HepG2 (cell line): ENCODE measurements around the gene PLCL2.

Experiments
- ADNP ChIP-seq: sonication (generic); formaldehyde crosslinking; IDR thresholded peaks from 2 replicates; pipeline ENCODE4 v1.4.0; 2020; ENCODE audit warnings: missing genetic modification reagents
- KIAA2018 ChIP-seq: sonication (generic); formaldehyde crosslinking; IDR thresholded peaks from 2 replicates; pipeline ENCODE4 v1.5.0; 2020; ENCODE audit warnings: mild to moderate bottlenecking, missing genetic modification reagents, borderline replicate concordance
- MAFF ChIP-seq: IDR thresholded peaks from 2 replicates; pipeline ENCODE4 v1.6.1; 2011; ENCODE audit warnings: low read depth, low read length, improper control_type of control experiment
- NCOA5 ChIP-seq: sonication (generic); formaldehyde crosslinking; IDR thresholded peaks from 2 replicates; pipeline ENCODE4 v1.4.0; 2020; ENCODE audit warnings: missing genetic modification reagents
- POLR2A ChIP-seq, 2 experiments: IDR thresholded peaks; 2 replicates each; pipeline ENCODE4 v1.6.1; 2011; ENCODE audit warnings: low read depth in 2 of 2, low read length in 2 of 2, mild to moderate bottlenecking in 1 of 2, moderate library complexity in 1 of 2; ENCODE audit not compliant: insufficient read depth in 1 of 2
- POLR2AphosphoS5 ChIP-seq: IDR thresholded peaks from 2 replicates; pipeline ENCODE4 v1.6.1; 2012; ENCODE audit warnings: low read depth, low read length
- RFX5 ChIP-seq: IDR thresholded peaks from 2 replicates; pipeline ENCODE4 v1.6.1; 2011; ENCODE audit warnings: low read depth, low read length, improper control_type of control experiment
- SUZ12 ChIP-seq: fragments of 150-350 bp; IDR thresholded peaks from 2 replicates; pipeline ENCODE4 v1.6.1; 2014; ENCODE audit warnings: low read depth, low read length
- ZNF782 ChIP-seq: sonication (generic); formaldehyde crosslinking; IDR thresholded peaks from 2 replicates; pipeline ENCODE4 v1.4.0; 2020; ENCODE audit warnings: missing genetic modification reagents, mild to moderate bottlenecking, borderline replicate concordance
- TF ChIP-seq, protein P1 (sequence below): sonication (generic); formaldehyde crosslinking; IDR thresholded peaks from 2 replicates; pipeline ENCODE4 v1.5.0; 2020; ENCODE audit warnings: mild to moderate bottlenecking, missing genetic modification reagents, moderate library complexity
- TF ChIP-seq, protein P2 (sequence below): sonication (generic); formaldehyde crosslinking; IDR thresholded peaks from 2 replicates; pipeline ENCODE4 v1.4.0; 2020; ENCODE audit warnings: mild to moderate bottlenecking, missing genetic modification reagents
- TF ChIP-seq, protein P3 (sequence below): sonication (generic); formaldehyde crosslinking; conservative IDR thresholded peaks from 2 replicates; pipeline ENCODE4 v1.4.0; 2020; ENCODE audit warnings: missing genetic modification reagents

DNA sequence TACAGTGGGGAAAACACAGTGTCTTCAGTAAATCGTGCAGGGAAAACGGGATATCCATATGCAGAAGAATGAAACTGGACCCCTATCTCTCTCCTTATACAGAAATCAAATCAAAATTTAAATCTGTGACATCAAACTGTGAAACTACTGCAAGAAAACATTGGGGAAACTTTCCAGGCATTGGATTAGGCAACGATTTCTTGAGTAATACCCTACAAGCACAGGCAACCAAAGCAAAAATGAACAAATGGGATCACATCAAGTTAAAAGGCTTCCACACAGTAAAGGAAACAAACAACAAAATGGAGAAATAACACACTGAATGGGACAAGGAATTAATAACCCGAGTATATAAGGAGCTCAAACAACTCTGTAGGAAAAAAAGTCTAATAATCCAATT, 165.3 kb downstream of the PLCL2 start:
- TF ChIP-seq, protein P1, sequence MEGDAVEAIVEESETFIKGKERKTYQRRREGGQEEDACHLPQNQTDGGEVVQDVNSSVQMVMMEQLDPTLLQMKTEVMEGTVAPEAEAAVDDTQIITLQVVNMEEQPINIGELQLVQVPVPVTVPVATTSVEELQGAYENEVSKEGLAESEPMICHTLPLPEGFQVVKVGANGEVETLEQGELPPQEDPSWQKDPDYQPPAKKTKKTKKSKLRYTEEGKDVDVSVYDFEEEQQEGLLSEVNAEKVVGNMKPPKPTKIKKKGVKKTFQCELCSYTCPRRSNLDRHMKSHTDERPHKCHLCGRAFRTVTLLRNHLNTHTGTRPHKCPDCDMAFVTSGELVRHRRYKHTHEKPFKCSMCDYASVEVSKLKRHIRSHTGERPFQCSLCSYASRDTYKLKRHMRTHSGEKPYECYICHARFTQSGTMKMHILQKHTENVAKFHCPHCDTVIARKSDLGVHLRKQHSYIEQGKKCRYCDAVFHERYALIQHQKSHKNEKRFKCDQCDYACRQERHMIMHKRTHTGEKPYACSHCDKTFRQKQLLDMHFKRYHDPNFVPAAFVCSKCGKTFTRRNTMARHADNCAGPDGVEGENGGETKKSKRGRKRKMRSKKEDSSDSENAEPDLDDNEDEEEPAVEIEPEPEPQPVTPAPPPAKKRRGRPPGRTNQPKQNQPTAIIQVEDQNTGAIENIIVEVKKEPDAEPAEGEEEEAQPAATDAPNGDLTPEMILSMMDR, result no peak
- no peak for TF ChIP-seq ZNF782 (CRISPR knock-in tag)
- TF ChIP-seq NCOA5 (CRISPR knock-in tag), result no peak
- TF ChIP-seq POLR2A (IDR thresholded peaks at IDR 0.05; ENCODE audit: insufficient read depth in 1 of 2, low read depth in 2 of 2, low read length in 2 of 2), result no peak
- no peak for TF ChIP-seq ADNP (CRISPR knock-in tag)
- TF ChIP-seq POLR2AphosphoS5, result no peak
- TF ChIP-seq MAFF, result no peak
- TF ChIP-seq KIAA2018, result no peak
- TF ChIP-seq, protein P2, sequence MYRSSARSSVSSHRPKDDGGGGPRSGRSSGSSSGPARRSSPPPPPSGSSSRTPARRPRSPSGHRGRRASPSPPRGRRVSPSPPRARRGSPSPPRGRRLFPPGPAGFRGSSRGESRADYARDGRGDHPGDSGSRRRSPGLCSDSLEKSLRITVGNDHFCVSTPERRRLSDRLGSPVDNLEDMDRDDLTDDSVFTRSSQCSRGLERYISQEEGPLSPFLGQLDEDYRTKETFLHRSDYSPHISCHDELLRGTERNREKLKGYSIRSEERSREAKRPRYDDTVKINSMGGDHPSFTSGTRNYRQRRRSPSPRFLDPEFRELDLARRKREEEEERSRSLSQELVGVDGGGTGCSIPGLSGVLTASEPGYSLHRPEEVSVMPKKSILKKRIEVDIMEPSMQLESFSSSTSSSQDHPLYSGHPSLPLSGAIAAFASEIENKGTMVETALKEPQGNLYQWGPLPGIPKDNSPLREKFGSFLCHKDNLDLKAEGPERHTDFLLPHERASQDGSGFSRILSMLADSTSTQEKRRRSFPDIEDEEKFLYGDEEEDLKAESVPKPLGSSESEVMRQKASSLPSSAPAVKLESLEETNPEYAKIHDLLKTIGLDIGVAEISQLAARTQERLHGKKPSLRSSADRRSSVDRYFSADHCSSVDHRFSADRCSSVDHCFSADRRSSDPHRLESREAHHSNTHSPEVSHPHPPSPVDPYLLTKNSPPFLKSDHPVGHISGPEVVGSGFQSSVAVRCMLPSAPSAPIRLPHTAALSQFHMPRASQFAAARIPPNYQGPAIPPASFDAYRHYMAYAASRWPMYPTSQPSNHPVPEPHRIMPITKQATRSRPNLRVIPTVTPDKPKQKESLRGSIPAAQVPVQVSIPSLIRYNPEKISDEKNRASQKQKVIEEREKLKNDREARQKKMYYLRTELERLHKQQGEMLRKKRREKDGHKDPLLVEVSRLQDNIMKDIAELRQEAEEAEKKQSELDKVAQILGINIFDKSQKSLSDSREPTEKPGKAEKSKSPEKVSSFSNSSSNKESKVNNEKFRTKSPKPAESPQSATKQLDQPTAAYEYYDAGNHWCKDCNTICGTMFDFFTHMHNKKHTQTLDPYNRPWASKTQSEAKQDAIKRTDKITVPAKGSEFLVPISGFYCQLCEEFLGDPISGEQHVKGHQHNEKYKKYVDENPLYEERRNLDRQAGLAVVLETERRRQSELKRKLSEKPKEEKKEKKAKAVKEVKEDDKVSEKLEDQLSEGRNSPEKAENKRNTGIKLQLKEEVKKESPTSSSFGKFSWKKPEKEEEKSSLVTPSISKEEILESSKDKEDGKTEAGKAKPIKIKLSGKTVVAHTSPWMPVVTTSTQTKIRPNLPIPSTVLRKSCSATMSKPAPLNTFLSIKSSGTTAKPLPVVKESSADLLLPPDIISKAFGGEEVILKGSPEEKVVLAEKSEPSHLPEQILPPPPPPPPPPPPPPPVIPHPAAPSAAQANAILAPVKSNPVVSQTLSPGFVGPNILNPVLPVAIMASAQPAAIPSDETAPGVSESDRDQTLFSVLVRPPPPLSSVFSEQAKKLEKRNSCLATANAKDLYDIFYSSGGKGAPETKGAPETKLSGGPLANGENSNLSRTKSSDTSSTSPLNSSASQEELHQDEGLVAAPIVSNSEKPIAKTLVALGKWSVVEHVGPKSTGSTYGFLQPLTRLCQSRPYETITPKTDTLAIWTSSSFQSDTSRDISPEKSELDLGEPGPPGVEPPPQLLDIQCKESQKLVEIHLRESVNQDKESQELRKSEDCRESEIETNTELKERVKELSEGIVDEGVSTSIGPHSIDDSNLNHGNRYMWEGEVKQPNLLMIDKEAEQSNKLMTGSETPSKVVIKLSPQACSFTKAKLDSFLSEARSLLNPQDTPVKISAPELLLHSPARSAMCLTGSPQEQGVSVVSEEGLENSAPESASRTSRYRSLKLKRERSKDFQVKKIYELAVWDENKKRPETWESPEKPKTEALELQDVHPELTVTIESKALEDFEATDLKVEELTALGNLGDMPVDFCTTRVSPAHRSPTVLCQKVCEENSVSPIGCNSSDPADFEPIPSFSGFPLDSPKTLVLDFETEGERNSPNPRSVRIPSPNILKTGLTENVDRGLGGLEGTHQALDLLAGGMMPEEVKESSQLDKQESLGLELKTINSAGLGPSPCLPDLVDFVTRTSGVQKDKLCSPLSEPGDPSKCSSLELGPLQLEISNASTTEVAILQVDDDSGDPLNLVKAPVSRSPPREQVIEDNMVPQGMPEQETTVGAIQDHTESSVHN (CRISPR knock-in tag), result no peak
- TF ChIP-seq, protein P3, sequence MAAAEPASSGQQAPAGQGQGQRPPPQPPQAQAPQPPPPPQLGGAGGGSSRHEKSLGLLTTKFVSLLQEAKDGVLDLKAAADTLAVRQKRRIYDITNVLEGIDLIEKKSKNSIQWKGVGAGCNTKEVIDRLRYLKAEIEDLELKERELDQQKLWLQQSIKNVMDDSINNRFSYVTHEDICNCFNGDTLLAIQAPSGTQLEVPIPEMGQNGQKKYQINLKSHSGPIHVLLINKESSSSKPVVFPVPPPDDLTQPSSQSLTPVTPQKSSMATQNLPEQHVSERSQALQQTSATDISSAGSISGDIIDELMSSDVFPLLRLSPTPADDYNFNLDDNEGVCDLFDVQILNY (CRISPR knock-in tag), result no peak
- no peak for TF ChIP-seq SUZ12
- no peak for TF ChIP-seq RFX5
